Hypothalamus (tissue), 51 donors: ENCODE results near the gene ZG16B.

Source experiments
- DNase-seq, 51 donors: peaks; one replicate each; lab custom pipeline; 2025; lab: John Stamatoyannopoulos, UW

The ZG16B gene

GRCh38 chr16:2822496-2822895 lies 7.6 kb upstream of the ZG16B start:
- DNase-seq, result no peak

GRCh38 chr16:2824626-2825025 lies 5.5 kb upstream of the ZG16B start:
- no peak for DNase-seq

GRCh38 chr16:2825049-2825742 lies 4.9 kb upstream of the ZG16B start:
- no peak for DNase-seq

GRCh38 chr16:2825906-2826305 lies 4.2 kb upstream of the ZG16B start:
- no peak for DNase-seq

GRCh38 chr16:2826591-2827373 lies 3.3 kb upstream of the ZG16B start:
- DNase-seq, result no peak

GRCh38 chr16:2827374-2827791 lies 2.7 kb upstream of the ZG16B start:
- DNase-seq, result peak in 2 of 51 donors; percentile 2 to 15

- no peak for DNase-seq
Measured at GRCh38 chr16:2827831-2828520, 2.1 kb upstream of the ZG16B start.

- DNase-seq, result no peak
Measured at GRCh38 chr16:2828521-2828840, 1.6 kb upstream of the ZG16B start.

GRCh38 chr16:2828876-2829430 lies 1.1 kb upstream of the ZG16B start:
- no peak for DNase-seq

GRCh38 chr16:2830355-2830695 lies 222 bp downstream of the ZG16B start:
- DNase-seq, result no peak

- DNase-seq, result no peak
Measured at GRCh38 chr16:2831203-2831602, 1.1 kb downstream of the ZG16B start.

GRCh38 chr16:2833776-2834175 lies 3.7 kb downstream of the ZG16B start:
- no peak for DNase-seq

- DNase-seq, result no peak
Measured at GRCh38 chr16:2834968-2835367, 4.9 kb downstream of the ZG16B start.

- peak in 1 of 51 donors; percentile 20 for DNase-seq
Measured at GRCh38 chr16:2835638-2836493, 5.8 kb downstream of the ZG16B start.

- DNase-seq, result no peak
Measured at GRCh38 chr16:2836646-2837508, 6.8 kb downstream of the ZG16B start.

- DNase-seq, result peak in 46 of 51 donors; percentile 1 to 80 (median 54)
Measured at GRCh38 chr16:2838928-2839327, 8.8 kb downstream of the ZG16B start.

GRCh38 chr16:2839650-2840450 lies 9.7 kb downstream of the ZG16B start:
- no peak for DNase-seq

GRCh38 chr16:2840914-2841313 lies 10.8 kb downstream of the ZG16B start:
- no peak for DNase-seq
